Muscle layer of colon (tissue), 2 donors: Measurements from ENCODE around the gene ABCD1.

Source experiments
- H3K27ac ChIP-seq: one replicate; pipeline ENCODE4 v1.7.0; 2013; ENCODE audit warnings: low read depth, mild to moderate bottlenecking, low read length, moderate library complexity
- H3K27me3 ChIP-seq, 2 donors: one replicate each; pipeline ENCODE4 v1.7.0; 2013; ENCODE audit warnings: low read length in 2 of 2, mild to moderate bottlenecking in 2 of 2; ENCODE audit not compliant: insufficient read depth in 2 of 2, control insufficient read depth in 1 of 2
- H3K36me3 ChIP-seq: one replicate; pipeline ENCODE4 v1.7.0; 2013; ENCODE audit warnings: mild to moderate bottlenecking, low read length; ENCODE audit not compliant: insufficient read depth
- H3K4me1 ChIP-seq: one replicate; pipeline ENCODE4 v1.7.0; 2013; ENCODE audit warnings: mild to moderate bottlenecking, low read length; ENCODE audit not compliant: insufficient read depth
- H3K4me3 ChIP-seq, 2 donors: one replicate each; pipeline ENCODE4 v1.7.0; 2013; ENCODE audit warnings: low read length in 2 of 2, low read depth in 1 of 2, mild to moderate bottlenecking in 1 of 2, moderate library complexity in 1 of 2
- H3K9ac ChIP-seq: one replicate; pipeline ENCODE4 v1.7.0; 2013; ENCODE audit warnings: low read length
- H3K9me3 ChIP-seq: one replicate; pipeline ENCODE4 v1.7.0; 2013; ENCODE audit warnings: mild to moderate bottlenecking, low read length
- donor health status: abdominal sarcoma.
- donor health status: Adenocarcinoma of cecum.

ABCD1 gene

GRCh38 chrX:153731117-153731844 lies 6.6 kb downstream of the ABCD1 start:
- H3K36me3 ChIP-seq: peaks cover 11% of the 10 kb centered on the region
- peaks cover 24% of the 10 kb centered on the region for H3K4me1 ChIP-seq
- no peak overlapping the region for H3K27ac ChIP-seq
- H3K9me3 ChIP-seq: no peaks in the 10 kb centered on the region
- no peak overlapping the region for H3K9ac ChIP-seq
- no peaks in the 10 kb centered on the region for H3K27me3 ChIP-seq
- no peak overlapping the region for H3K4me3 ChIP-seq

- H3K9me3 ChIP-seq: no peaks in the 10 kb centered on the region
- no peak overlapping the region for H3K27ac ChIP-seq
- no peak overlapping the region for H3K9ac ChIP-seq
- peaks cover 16% of the 10 kb centered on the region for H3K36me3 ChIP-seq
- peaks cover 23% of the 10 kb centered on the region for H3K4me1 ChIP-seq
- no peak overlapping the region for H3K4me3 ChIP-seq
- no peaks in the 10 kb centered on the region for H3K27me3 ChIP-seq
Measured at GRCh38 chrX:153731845-153732215, 7.2 kb downstream of the ABCD1 start.

GRCh38 chrX:153732401-153732800 lies 7.7 kb downstream of the ABCD1 start:
- Histone ChIP-seq H3K4me3 (no peak overlapping the region), H3K27ac (no peak overlapping the region), H3K9ac (no peak overlapping the region), H3K9me3 (no peaks in the 10 kb centered on the region), H3K27me3 (no peaks in the 10 kb centered on the region), H3K36me3 (peaks cover 22% of the 10 kb centered on the region), H3K4me1 (peaks cover 18% of the 10 kb centered on the region)

- Histone ChIP-seq H3K4me3 (no peak overlapping the region), H3K27me3 (no peaks in the 10 kb centered on the region), H3K9me3 (no peaks in the 10 kb centered on the region), H3K4me1 (peaks cover 4% of the 10 kb centered on the region), H3K36me3 (peaks cover 22% of the 10 kb centered on the region), H3K9ac (no peak overlapping the region), H3K27ac (no peak overlapping the region)
Measured at GRCh38 chrX:153733651-153734240, 9.1 kb downstream of the ABCD1 start.

- no peaks in the 10 kb centered on the region for H3K4me1 ChIP-seq
- H3K9me3 ChIP-seq: no peaks in the 10 kb centered on the region
- no peak overlapping the region for H3K27ac ChIP-seq
- H3K36me3 ChIP-seq: peaks cover 13% of the 10 kb centered on the region
- H3K27me3 ChIP-seq: no peaks in the 10 kb centered on the region
- H3K4me3 ChIP-seq: no peak overlapping the region
- H3K9ac ChIP-seq: no peak overlapping the region
Measured at GRCh38 chrX:153734871-153735270, 10.2 kb downstream of the ABCD1 start.

GRCh38 chrX:153735274-153735673 lies 10.6 kb downstream of the ABCD1 start:
- Histone ChIP-seq H3K27ac (no peak overlapping the region), H3K9ac (no peak overlapping the region)

GRCh38 chrX:153736071-153736820 lies 11.6 kb downstream of the ABCD1 start:
- H3K4me1 ChIP-seq: no peaks in the 10 kb centered on the region
- H3K4me3 ChIP-seq: no peak overlapping the region
- peaks cover 13% of the 10 kb centered on the region for H3K36me3 ChIP-seq
- H3K27ac ChIP-seq: no peak overlapping the region
- H3K9me3 ChIP-seq: no peaks in the 10 kb centered on the region
- no peaks in the 10 kb centered on the region for H3K27me3 ChIP-seq
- H3K9ac ChIP-seq: no peak overlapping the region

More at GRCh38 chrX:153735274-153735673, 10.6 kb downstream of the ABCD1 start:
- Histone ChIP-seq H3K27me3 (no peaks in the 10 kb centered on the region), H3K36me3 (peaks cover 13% of the 10 kb centered on the region), H3K4me3 (no peak overlapping the region), H3K4me1 (no peaks in the 10 kb centered on the region), H3K9me3 (no peaks in the 10 kb centered on the region)

GRCh38 chrX:153736871-153737441 lies 12.3 kb downstream of the ABCD1 start:
- no peaks in the 10 kb centered on the region for H3K27me3 ChIP-seq
- H3K9me3 ChIP-seq: no peaks in the 10 kb centered on the region
- no peak overlapping the region for H3K9ac ChIP-seq
- no peaks in the 10 kb centered on the region for H3K4me1 ChIP-seq
- no peak overlapping the region for H3K4me3 ChIP-seq
- H3K36me3 ChIP-seq: peaks cover 13% of the 10 kb centered on the region
- H3K27ac ChIP-seq: no peak overlapping the region

- Histone ChIP-seq H3K27me3 (no peaks in the 10 kb centered on the region), H3K36me3 (peaks cover 13% of the 10 kb centered on the region), H3K9ac (no peak overlapping the region), H3K9me3 (no peaks in the 10 kb centered on the region), H3K4me3 (no peak overlapping the region), H3K4me1 (no peaks in the 10 kb centered on the region), H3K27ac (no peak overlapping the region)
Measured at GRCh38 chrX:153738056-153738605, 13.5 kb downstream of the ABCD1 start.

GRCh38 chrX:153739754-153740486 lies 15.3 kb downstream of the ABCD1 start:
- no peak overlapping the region for H3K27ac ChIP-seq
- H3K27me3 ChIP-seq: peaks cover 0 to 7% of the 10 kb centered on the region in 2 donors
- H3K4me1 ChIP-seq: no peaks in the 10 kb centered on the region
- H3K4me3 ChIP-seq: no peak overlapping the region
- peaks cover 13% of the 10 kb centered on the region for H3K36me3 ChIP-seq
- H3K9ac ChIP-seq: no peak overlapping the region
- no peaks in the 10 kb centered on the region for H3K9me3 ChIP-seq
